IMR-90 (cell line): ENCODE data around the gene GAL3ST2.

Source experiments
- BHLHE40 ChIP-seq: fragments of 150-350 bp; IDR thresholded peaks from 2 replicates; pipeline ENCODE4 v1.6.1; 2016; ENCODE audit warnings: mild to moderate bottlenecking, low read depth, low read length
- CEBPB ChIP-seq: IDR thresholded peaks from 2 replicates; pipeline ENCODE4 v1.6.1; 2012; ENCODE audit warnings: low read depth, low read length, improper control_type of control experiment
- CHD1 ChIP-seq: IDR thresholded peaks from 2 replicates; pipeline ENCODE4 v1.6.1; 2012; ENCODE audit warnings: low read depth, low read length, improper control_type of control experiment
- ELK1 ChIP-seq: fragments of 150-350 bp; IDR thresholded peaks from 2 replicates; pipeline ENCODE4 v1.6.1; 2016; ENCODE audit warnings: low read depth, mild to moderate bottlenecking, low read length, moderate library complexity, borderline replicate concordance
- FOS ChIP-seq: fragments of 150-350 bp; IDR thresholded peaks from 2 replicates; pipeline ENCODE4 v1.6.1; 2016; ENCODE audit warnings: low read depth, low read length
- MAFK ChIP-seq: IDR thresholded peaks from 2 replicates; pipeline ENCODE4 v1.6.1; 2012; ENCODE audit warnings: low read depth, low read length, improper control_type of control experiment
- MXI1 ChIP-seq: IDR thresholded peaks from 2 replicates; pipeline ENCODE4 v1.6.1; 2012; ENCODE audit warnings: low read depth, mild to moderate bottlenecking, low read length, moderate library complexity, borderline replicate concordance
- POLR2A ChIP-seq: IDR thresholded peaks from 2 replicates; pipeline ENCODE4 v1.6.1; 2012; ENCODE audit warnings: mild to moderate bottlenecking, low read depth, low read length
- RAD21 ChIP-seq: IDR thresholded peaks from 2 replicates; pipeline ENCODE4 v1.6.1; 2012; ENCODE audit warnings: low read length, improper control_type of control experiment
- RCOR1 ChIP-seq: IDR thresholded peaks from 2 replicates; pipeline ENCODE4 v1.6.1; 2012; ENCODE audit warnings: mild to moderate bottlenecking, low read length, improper control_type of control experiment; ENCODE audit not compliant: insufficient replicate concordance
- RFX5 ChIP-seq: IDR thresholded peaks from 2 replicates; pipeline ENCODE4 v1.8.0; 2012; ENCODE audit warnings: low read depth, mild to moderate bottlenecking, low read length, moderate library complexity
- SMC3 ChIP-seq: fragments of 150-350 bp; IDR thresholded peaks from 2 replicates; pipeline ENCODE4 v1.6.1; 2016; ENCODE audit warnings: low read depth, mild to moderate bottlenecking, antibody characterized with exemption, low read length, moderate library complexity
- TF ChIP-seq, protein P1 (sequence below): conservative IDR thresholded peaks from 2 replicates; pipeline ENCODE4 v1.5.1; 2012; ENCODE audit warnings: mild to moderate bottlenecking, low read depth, low read length, improper control_type of control experiment
- TF ChIP-seq, protein P2 (sequence below): fragments of 150-350 bp; IDR thresholded peaks from 2 replicates; pipeline ENCODE4 v1.6.1; 2017; ENCODE audit warnings: mild to moderate bottlenecking, antibody characterized with exemption, low read length, low read depth

DNA sequence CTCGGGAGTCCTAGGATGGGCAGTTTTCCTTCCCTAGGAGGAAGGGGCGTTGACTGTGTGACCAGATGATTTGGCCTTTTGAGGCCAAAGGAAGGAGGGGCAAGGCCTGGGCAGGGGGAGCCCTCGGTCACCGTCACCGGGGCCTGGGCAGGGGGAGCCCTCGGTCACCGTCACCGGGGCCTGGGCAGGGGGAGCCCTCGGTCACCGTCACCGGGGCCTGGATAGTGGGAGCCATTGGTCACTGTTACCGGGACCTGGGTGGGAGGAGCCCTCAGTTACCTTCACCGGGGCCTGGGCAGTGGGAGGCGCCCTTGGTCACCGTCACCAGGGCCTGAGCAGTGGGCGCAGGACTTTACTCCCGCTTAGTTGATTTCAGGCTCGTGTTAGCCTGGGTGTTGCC lies 24.8 kb upstream of the GAL3ST2 start:
- TF ChIP-seq, protein P1, sequence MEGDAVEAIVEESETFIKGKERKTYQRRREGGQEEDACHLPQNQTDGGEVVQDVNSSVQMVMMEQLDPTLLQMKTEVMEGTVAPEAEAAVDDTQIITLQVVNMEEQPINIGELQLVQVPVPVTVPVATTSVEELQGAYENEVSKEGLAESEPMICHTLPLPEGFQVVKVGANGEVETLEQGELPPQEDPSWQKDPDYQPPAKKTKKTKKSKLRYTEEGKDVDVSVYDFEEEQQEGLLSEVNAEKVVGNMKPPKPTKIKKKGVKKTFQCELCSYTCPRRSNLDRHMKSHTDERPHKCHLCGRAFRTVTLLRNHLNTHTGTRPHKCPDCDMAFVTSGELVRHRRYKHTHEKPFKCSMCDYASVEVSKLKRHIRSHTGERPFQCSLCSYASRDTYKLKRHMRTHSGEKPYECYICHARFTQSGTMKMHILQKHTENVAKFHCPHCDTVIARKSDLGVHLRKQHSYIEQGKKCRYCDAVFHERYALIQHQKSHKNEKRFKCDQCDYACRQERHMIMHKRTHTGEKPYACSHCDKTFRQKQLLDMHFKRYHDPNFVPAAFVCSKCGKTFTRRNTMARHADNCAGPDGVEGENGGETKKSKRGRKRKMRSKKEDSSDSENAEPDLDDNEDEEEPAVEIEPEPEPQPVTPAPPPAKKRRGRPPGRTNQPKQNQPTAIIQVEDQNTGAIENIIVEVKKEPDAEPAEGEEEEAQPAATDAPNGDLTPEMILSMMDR, result no peak
- TF ChIP-seq POLR2A (no peak), MAFK (no peak), RAD21 (no peak), FOS (no peak), SMC3 (no peak), CHD1 (no peak), ELK1 (no peak), CEBPB (no peak), BHLHE40 (no peak), RFX5 (no peak), RCOR1 (no peak), MXI1 (no peak)
- TF ChIP-seq, protein P2, sequence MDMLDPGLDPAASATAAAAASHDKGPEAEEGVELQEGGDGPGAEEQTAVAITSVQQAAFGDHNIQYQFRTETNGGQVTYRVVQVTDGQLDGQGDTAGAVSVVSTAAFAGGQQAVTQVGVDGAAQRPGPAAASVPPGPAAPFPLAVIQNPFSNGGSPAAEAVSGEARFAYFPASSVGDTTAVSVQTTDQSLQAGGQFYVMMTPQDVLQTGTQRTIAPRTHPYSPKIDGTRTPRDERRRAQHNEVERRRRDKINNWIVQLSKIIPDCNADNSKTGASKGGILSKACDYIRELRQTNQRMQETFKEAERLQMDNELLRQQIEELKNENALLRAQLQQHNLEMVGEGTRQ, result no peak
